NCI-H1417 (cell line): ENCODE results near the gene ALK.
"Not testable (repeated sequence)": the region's sequence is repeated elsewhere in the genome, so short reads cannot be mapped to it uniquely, and the experiment has no call there.

ENCODE experiments used
- DNase-seq, 3 experiments: peaks; one replicate each; lab custom pipeline; 2025; lab: John Stamatoyannopoulos, UW

Gene ALK

GRCh38 chr2:29841386-29842004 lies 79.9 kb downstream of the ALK start:
- peak; percentile 34 to 66 (median 61) for DNase-seq

GRCh38 chr2:29839306-29839705 lies 82.1 kb downstream of the ALK start:
- DNase-seq = no peak

- no peak for DNase-seq
Measured at GRCh38 chr2:29837925-29838324, 83.5 kb downstream of the ALK start.

GRCh38 chr2:29834624-29835023 lies 86.8 kb downstream of the ALK start:
- no peak for DNase-seq

GRCh38 chr2:29834036-29834540 lies 87.3 kb downstream of the ALK start:
- no peak for DNase-seq

GRCh38 chr2:29831560-29831959 lies 89.8 kb downstream of the ALK start:
- DNase-seq = no peak

GRCh38 chr2:29829841-29830240 lies 91.5 kb downstream of the ALK start:
- DNase-seq = no peak

GRCh38 chr2:29824145-29824544 lies 97.2 kb downstream of the ALK start:
- DNase-seq = not testable (repeated sequence)

GRCh38 chr2:29821591-29821990 lies 99.8 kb downstream of the ALK start:
- no peak for DNase-seq

GRCh38 chr2:29819570-29819969 lies 101.8 kb downstream of the ALK start:
- no peak for DNase-seq

GRCh38 chr2:29817801-29818680 lies 103.3 kb downstream of the ALK start:
- DNase-seq = no peak

- no peak for DNase-seq
Measured at GRCh38 chr2:29817299-29817698, 104.1 kb downstream of the ALK start.

- DNase-seq = peak in 1 of 3 experiments; percentile 53
Measured at GRCh38 chr2:29816651-29817050, 104.7 kb downstream of the ALK start.

GRCh38 chr2:29811378-29811777 lies 110.0 kb downstream of the ALK start:
- DNase-seq = no peak

GRCh38 chr2:29810956-29811355 lies 110.4 kb downstream of the ALK start:
- DNase-seq = no peak

GRCh38 chr2:29808321-29808720 lies 113.1 kb downstream of the ALK start:
- DNase-seq = peak in 1 of 3 experiments; percentile 22

- no peak for DNase-seq
Measured at GRCh38 chr2:29807082-29807481, 114.3 kb downstream of the ALK start.

- no peak for DNase-seq
Measured at GRCh38 chr2:29806461-29806860, 114.9 kb downstream of the ALK start.

GRCh38 chr2:29804671-29805070 lies 116.7 kb downstream of the ALK start:
- no peak for DNase-seq

- DNase-seq = no peak
Measured at GRCh38 chr2:29803537-29803936, 117.8 kb downstream of the ALK start.

GRCh38 chr2:29802986-29803385 lies 118.4 kb downstream of the ALK start:
- no peak for DNase-seq

GRCh38 chr2:29799628-29800027 lies 121.8 kb downstream of the ALK start:
- no peak for DNase-seq

- no peak for DNase-seq
Measured at GRCh38 chr2:29797916-29798315, 123.5 kb downstream of the ALK start.
